ENCODE measurements around the gene CUBN. TPM values are rescaled to one million over a fixed set of nuclear protein-coding genes. Genes with fewer than 3 reads are reported as not detected.
A peak's percentile ranks its signal among the peaks of the same experiment; 100 is the strongest.

CUBN gene
- total and polyA plus RNA-seq, 8 donors: 0.28 to 1.3 (median 0.66) TPM

DNA sequence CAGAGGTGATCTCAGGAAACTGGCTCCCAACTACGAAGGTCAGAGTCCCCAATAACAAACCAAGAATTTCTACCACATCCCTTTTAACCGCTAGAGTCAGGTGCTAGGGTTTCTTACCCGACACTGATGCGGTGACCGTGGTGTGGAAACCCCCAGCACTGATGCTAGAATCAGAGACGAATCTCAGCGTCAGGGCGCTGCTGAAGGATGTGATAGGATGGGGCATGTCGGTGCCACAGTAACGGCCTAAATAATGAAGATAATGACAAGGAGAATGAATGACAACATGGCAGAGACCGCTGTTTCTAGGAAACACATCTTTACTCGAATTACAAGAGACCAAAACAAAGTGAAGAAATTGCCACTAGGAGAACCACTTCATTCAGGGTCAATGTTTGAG is 181.2 kb downstream of the CUBN start:
- Histone ChIP-seq H3K4me1 (no peaks in the 10 kb centered on the region), H3K27me3 (no peaks in the 10 kb centered on the region), H3K36me3 (no peaks in the 10 kb centered on the region), H3K4me3 (no peak overlapping the region), H3K27ac (no peak overlapping the region), H3K9me3 (no peaks in the 10 kb centered on the region)
- intact Hi-C loops (cut with DNase I): no loop called here
- no peak for DNase-seq
- 84 to 87% methylated on average over 12 of the region's 12 CpGs for WGBS, 2 donors
- TF ChIP-seq, protein P1, sequence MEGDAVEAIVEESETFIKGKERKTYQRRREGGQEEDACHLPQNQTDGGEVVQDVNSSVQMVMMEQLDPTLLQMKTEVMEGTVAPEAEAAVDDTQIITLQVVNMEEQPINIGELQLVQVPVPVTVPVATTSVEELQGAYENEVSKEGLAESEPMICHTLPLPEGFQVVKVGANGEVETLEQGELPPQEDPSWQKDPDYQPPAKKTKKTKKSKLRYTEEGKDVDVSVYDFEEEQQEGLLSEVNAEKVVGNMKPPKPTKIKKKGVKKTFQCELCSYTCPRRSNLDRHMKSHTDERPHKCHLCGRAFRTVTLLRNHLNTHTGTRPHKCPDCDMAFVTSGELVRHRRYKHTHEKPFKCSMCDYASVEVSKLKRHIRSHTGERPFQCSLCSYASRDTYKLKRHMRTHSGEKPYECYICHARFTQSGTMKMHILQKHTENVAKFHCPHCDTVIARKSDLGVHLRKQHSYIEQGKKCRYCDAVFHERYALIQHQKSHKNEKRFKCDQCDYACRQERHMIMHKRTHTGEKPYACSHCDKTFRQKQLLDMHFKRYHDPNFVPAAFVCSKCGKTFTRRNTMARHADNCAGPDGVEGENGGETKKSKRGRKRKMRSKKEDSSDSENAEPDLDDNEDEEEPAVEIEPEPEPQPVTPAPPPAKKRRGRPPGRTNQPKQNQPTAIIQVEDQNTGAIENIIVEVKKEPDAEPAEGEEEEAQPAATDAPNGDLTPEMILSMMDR (IDR thresholded peaks at IDR 0.05): no peak
- FAIRE-seq: no peak
- ATAC-seq: no peak

DNA sequence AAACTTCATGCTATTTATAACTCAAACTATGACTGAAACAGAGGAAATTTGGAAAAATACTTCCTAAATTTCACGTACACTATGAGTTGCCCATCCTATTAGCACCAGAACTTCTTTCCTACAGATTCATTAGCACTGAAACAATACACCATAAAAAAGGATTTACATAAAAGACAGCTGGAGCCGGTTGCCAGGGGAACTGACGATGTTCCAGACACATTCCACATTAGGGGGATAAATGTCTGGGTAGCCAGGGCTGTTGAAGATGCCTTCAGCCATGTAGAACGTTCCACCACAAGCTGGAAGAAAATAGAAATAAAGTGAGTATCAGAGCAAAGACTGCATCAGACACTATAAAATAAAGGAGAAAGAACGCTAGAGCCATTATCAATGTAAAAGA is 182.5 kb downstream of the CUBN start:
- Histone ChIP-seq H3K4me1 (no peaks in the 10 kb centered on the region), H3K9me3 (no peaks in the 10 kb centered on the region), H3K4me3 (no peak overlapping the region), H3K27me3 (no peaks in the 10 kb centered on the region), H3K27ac (no peak overlapping the region), H3K36me3 (no peaks in the 10 kb centered on the region)
- intact Hi-C loops (cut with DNase I): no loop called here
- no peak for DNase-seq
- ATAC-seq: no peak
- WGBS, 2 donors: 80 to 81% methylated on average over 5 of the region's 5 CpGs
- TF ChIP-seq, protein P1 (IDR thresholded peaks at IDR 0.05): no peak
- FAIRE-seq: no peak

DNA sequence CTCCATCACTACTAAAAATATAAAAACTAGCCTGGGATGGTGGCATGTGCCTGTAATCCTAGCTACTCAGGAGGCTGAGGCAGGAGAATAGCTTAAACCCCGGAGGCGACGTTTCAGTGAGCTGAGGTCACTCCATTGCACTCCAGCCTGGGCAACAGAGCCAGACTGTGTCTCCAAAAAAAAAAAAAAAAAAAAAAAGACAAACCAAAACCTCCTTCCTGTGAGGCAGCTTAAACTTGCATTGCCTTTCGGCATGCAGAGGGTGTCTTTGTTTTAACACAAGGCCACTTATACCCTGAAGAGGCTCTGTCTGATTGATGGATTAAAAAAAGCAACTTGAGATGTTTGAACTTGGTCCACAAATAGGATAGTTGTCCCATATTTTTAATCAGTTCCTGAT is 184.0 kb downstream of the CUBN start:
- Histone ChIP-seq H3K9me3 (no peaks in the 10 kb centered on the region), H3K4me1 (no peaks in the 10 kb centered on the region), H3K27ac (no peak overlapping the region), H3K4me3 (no peak overlapping the region), H3K36me3 (no peaks in the 10 kb centered on the region), H3K27me3 (no peaks in the 10 kb centered on the region)
- TF ChIP-seq, protein P1 (IDR thresholded peaks at IDR 0.05): no peak
- FAIRE-seq (no peak), DNase-seq (no peak), ATAC-seq (no peak)
- intact Hi-C loops (cut with DNase I): no loop called here
- 87 to 98% methylated on average over 4 of the region's 4 CpGs for WGBS, 2 donors

DNA sequence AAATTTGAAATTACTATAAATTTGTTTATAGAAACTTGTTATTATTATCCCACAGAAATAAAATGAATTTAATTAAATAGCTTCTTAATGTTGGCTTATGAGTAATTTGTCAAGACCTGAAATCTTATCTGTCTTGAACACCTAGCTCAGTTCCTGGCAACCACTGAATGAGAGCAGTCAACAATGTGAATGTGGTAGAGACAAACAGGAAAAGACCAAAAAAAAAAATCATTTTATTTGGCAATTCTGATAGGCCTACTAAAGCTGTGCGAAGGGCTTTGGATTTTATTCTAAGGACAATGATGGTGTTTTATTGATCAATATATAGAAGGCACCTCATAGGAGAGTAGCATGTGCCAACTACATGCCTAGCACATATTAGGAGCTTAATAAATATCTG is 184.6 kb downstream of the CUBN start:
- FAIRE-seq: no peak
- no peak overlapping the region for H3K27ac ChIP-seq

DNA sequence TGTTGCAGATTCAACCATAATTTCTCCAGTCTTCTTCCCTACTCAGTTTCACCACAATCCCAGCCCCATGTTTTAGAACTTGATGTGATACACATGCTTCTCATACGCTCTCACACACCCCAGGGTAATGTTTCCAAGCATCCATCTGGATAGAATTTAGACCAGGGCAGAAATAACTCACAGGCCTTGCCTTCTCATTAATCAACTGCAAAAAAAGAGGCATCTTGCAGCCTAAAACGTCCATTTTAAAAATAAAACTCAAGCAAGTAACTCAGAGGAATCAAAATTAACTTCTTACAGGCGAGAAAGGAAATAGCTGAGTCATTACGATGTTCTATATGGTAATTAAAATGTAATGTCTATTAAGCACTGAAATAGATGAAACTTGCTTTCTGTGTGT is 185.2 kb downstream of the CUBN start:
- Histone ChIP-seq H3K4me1 (no peaks in the 10 kb centered on the region), H3K36me3 (no peaks in the 10 kb centered on the region), H3K4me3 (no peak overlapping the region), H3K27ac (no peak overlapping the region), H3K9me3 (no peaks in the 10 kb centered on the region), H3K27me3 (no peaks in the 10 kb centered on the region)
- TF ChIP-seq, protein P1 (IDR thresholded peaks at IDR 0.05): no peak
- ATAC-seq (peak in 3 of 4 donors; percentile 28 to 46 (median 38)), DNase-seq (no peak), FAIRE-seq (no peak)
- 67 to 73% methylated on average over 4 of the region's 4 CpGs for WGBS, 2 donors
- intact Hi-C loops (cut with DNase I): no loop called here

More for the DNA sequence above, 184.6 kb downstream of the CUBN start:
- no peak for DNase-seq
- TF ChIP-seq, protein P1 (IDR thresholded peaks at IDR 0.05): no peak
- 84 to 91% methylated on average over 1 of the region's 1 CpG for WGBS, 2 donors
- Histone ChIP-seq H3K4me1 (no peaks in the 10 kb centered on the region), H3K4me3 (no peak overlapping the region), H3K27me3 (no peaks in the 10 kb centered on the region), H3K36me3 (no peaks in the 10 kb centered on the region), H3K9me3 (no peaks in the 10 kb centered on the region)
- intact Hi-C loops (cut with DNase I): no loop called here
- ATAC-seq: no peak

Measured in pancreas (tissue), 10 donors.